Left kidney (tissue), 2 donors: ENCODE data around the gene PADI3. TPM values are rescaled to one million over a fixed set of nuclear protein-coding genes. Genes with fewer than 3 reads are reported as not detected.

Experiments
- DNase-seq: peaks from one replicate; pipeline ENCODE4 v3.0.0-alpha.2; 2013
- polyA plus RNA-seq: library from polyadenylated mRNA; unstranded; fragments of 120-200 nt; gene quantifications from one replicate; pipeline ENCODE4 v1.2.1, GENCODE V29; 2013; ENCODE audit not compliant: insufficient read length

The PADI3 gene
- polyA plus RNA-seq, 1 donor: 0.08 TPM

GRCh38 chr1:17214876-17215544 is 33.9 kb upstream of the PADI3 start:
- no peak for DNase-seq

- DNase-seq: no peak
Observed at GRCh38 chr1:17215545-17215890, 33.4 kb upstream of the PADI3 start.

DNA sequence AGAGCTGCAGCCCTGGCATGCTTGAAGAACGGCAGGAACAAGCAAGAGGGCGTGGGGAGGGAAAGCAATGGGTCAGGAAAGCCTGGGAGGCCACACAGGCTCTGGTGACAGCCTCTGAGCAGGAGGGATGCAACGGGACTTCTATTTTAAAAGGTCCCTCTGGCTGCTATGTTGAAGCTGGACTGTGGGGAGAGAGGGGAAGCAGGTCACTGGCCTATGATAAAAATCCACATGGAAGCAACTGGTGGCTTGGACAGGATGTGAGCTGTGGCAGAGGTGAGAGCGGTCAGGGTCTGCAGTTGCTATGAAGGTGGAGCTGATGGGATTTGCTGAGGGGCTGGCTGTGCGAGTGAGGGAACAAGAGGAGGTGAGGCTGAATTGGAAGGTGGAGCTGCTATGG is 32.8 kb upstream of the PADI3 start:
- DNase-seq: no peak

GRCh38 chr1:17217607-17218006 is 31.3 kb upstream of the PADI3 start:
- DNase-seq: no peak

GRCh38 chr1:17218939-17219338 is 30.0 kb upstream of the PADI3 start:
- no peak for DNase-seq

DNA sequence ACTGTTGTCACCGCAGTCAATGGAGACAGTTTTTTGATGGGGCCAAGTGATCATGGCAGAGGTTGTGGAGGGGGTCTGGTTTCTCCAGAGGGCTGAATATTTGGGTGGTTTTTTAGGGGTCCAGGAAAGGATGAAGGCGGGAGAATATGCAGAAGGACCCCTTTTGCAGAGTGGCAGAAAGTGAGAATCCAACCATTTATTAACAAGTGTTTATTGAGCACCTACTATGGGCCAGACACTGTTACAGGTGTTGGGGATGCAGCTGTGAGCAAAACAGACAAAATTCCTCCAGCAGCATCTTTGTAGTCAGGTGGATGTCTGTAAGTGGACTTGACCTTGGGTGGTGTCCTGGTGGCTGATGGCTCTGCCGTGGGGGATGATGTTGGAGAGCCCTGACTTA is 28.6 kb upstream of the PADI3 start:
- no peak for DNase-seq

DNA sequence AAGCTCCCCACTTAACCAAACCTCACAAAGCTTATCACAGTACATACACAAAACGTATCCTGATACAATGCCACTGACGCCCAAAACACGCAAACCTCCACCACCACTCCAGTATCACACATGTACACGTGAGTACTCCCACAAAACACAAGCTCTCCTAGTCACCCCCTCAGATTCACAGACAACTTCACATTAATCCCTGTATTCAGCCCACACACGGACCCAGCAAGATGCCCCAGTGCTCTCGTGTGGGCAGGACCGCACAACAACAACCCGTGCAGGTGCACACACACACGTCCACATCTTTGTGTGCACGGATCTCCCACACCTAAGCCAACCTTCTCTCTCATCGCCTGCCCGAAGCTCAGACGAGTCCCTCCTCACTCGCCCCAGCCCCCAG is 26.3 kb upstream of the PADI3 start:
- DNase-seq: no peak

GRCh38 chr1:17224434-17224833 is 24.5 kb upstream of the PADI3 start:
- no peak for DNase-seq

GRCh38 chr1:17225140-17225539 is 23.8 kb upstream of the PADI3 start:
- no peak for DNase-seq

DNA sequence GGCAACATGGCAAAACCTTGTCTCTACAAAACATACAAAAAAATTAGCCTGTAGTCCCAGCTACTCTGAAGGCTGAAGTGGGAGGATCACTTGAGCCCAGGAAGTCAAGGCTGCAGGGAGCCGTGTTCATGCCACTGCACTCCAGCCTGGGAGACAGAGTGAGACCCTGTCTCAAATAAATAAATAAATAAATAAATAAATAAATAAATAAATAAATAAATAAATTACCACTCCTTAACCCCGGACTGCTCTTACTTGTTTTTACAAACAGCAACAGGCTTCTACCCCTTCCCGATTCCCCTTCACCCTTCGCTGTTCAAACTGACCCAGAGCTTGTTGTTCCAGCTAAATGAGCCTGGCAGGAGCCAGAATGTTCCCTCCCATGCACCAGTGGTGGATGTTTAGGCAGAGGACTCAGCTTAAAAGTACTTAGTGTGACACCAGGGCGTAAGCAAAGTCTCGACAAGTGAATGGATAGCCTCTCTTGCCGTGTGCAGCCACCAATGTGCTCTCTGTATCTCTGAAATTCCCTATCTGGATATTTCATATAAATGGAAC is 21.5 kb upstream of the PADI3 start:
- no peak for DNase-seq

GRCh38 chr1:17228619-17229018 is 20.3 kb upstream of the PADI3 start:
- no peak for DNase-seq

- DNase-seq: no peak
Observed at GRCh38 chr1:17229379-17229778, 19.5 kb upstream of the PADI3 start.

- DNase-seq: no peak
Observed at GRCh38 chr1:17230106-17230505, 18.8 kb upstream of the PADI3 start.

DNA sequence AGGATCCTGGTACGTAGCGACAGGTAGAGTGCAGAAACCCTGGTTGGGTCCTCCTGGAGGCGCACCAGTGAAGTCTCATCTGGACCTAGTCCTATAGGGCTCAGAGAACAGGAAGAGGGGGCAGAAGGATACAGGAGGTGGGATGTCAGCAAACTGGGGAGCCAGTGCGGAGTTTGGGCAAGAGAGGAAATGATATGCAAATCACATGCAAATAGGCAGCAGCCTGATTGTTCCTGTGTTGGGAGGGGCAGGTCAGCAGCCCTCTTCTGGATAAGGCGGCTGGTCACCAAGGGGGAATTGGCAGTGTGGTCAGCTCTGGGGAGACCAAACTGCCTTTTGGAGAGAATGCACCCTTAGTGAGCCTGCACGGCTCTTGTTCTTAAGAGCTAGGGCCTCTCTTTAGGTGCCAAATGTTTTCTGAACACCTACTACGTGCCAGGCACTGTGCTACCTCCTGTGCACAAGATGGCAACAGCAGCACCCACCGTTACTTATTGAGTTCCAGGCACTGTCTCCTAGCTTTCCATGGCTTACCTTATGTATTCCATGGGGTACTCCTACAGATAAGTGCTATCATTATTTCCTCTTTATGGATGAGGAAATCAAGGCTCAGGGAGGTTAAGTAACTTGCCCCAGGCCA is 18.1 kb upstream of the PADI3 start:
- no peak for DNase-seq

GRCh38 chr1:17232759-17233661 is 15.9 kb upstream of the PADI3 start:
- DNase-seq: no peak

GRCh38 chr1:17233675-17234320 is 15.1 kb upstream of the PADI3 start:
- DNase-seq: no peak

- DNase-seq: no peak
Observed at GRCh38 chr1:17234405-17234804, 14.5 kb upstream of the PADI3 start.

- no peak for DNase-seq
Observed at GRCh38 chr1:17235135-17235885, 13.6 kb upstream of the PADI3 start.

GRCh38 chr1:17236779-17237560 is 11.9 kb upstream of the PADI3 start:
- DNase-seq: peak; percentile 84

DNA sequence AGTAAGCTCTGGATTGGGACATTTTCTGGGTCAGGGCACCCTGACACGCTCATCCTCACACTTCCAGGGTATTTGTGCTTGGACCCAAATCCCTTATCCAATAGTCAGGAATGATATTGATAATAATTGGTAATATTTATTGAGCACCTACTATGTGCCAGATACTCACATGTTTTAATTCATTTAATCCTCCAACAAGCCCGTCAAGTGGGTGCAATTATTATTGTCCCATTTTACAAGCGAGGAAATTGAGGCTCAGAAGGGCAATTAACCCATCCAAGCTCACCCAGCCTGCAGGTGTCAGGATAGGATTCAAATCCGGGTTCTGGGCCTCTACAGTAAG is 11.4 kb upstream of the PADI3 start:
- no peak for DNase-seq

DNA sequence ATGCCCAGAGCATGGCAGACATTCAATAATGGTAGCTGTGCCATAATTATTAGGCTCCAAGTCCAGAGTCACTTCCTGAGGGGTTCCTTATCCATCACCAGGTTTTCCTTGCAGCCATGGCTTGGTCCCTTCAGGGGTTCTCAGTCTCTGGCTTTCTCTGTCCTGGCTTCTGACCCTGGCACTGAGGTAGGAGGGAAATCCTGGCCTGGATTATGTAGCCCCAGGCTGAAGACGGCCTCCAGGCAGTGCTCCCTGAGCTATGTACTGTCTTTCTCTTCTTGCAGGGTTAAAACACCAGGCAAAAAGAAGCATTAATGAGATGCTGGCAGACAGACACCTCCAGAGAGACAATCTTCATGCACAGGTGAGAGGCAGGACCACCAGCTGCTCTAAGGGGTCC is 9.5 kb upstream of the PADI3 start:
- DNase-seq: peak; percentile 87
